GM19468 (cell line): ENCODE data around the gene TRPC6.

Experiments
- ATAC-seq: cut with Tn5 transposase; IDR thresholded peaks from one replicate; pipeline ENCODE4 v1.9.1; 2021; ENCODE audit warnings: mild to moderate bottlenecking, moderate library complexity, moderate number of reproducible peaks; ENCODE audit not compliant: unreplicated experiment; ENCODE audit errors: extremely low read depth

The TRPC6 gene

GRCh38 chr11:101583251-101584128, at the start of gene TRPC6:
Gene TRPC6, minus strand, starts transcription at chr11:101584007. Its CDS starts 504 bp downstream, at chr11:101583503.
- no peak for ATAC-seq

DNA sequence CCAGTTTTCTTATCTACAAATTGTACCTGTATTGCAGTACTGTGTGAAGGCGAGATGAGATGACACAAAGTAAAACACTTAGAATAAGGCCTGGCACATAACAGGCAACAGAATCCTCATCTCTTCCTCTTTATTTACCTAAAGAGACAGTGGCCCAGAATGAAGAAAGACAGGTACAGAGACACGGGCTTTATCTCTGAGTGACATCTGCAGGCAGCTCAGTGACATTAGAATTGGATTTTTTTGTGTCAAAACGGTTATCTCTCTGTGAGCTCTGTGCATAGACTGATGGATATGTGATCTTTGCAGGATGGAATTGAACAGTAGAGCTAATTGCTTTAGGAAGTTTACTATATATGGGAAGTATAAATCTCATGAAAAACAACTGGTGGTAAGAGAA, 36.2 kb upstream of the TRPC6 start:
- ATAC-seq, result no peak

DNA sequence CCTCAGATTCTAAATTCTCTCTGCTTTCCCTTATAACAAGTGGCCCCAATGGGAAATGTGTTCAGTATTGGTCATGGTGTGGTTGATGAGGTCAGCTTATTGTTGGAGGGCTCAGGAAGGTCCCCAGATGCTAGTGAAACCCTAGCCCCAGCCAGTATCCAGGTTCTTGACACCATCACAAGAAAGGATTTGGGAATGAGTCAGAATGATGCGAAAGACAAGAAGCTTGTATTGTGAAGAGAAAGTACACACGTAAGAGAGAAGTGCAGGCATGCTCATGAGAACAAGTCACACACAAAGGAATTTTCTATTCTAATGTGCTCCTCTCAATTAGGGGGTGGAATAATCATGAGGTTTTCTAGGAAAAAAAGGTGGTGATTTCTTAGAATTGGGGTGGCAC, 34.9 kb upstream of the TRPC6 start:
- no peak for ATAC-seq

DNA sequence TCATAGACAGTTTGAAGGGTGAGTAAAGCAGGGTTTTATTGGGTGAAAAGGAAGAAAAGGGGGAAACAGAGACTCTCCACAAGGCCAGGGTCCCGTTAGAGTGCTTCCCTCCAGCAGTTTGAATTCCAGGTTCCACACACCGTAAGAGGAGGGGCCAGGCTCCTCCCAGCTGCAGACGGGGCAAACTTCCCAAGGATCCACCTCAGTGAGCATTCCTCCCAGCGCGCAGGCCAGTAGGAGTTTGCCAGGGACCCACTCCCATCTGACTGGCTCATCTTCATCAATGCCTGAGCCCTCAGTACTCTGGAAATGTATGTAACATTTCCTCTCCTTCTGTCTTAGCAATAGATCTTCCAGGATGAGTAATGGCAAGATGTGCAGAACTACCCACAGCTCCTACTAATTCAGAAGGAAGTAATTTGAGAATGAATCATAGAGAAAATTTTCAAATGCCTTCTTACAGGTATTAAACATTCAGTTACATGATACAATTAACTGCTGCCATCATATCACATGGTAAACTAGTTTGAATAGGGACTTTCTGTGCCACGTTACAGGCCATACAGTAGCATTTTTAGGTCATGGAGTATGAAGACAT, 34.0 kb upstream of the TRPC6 start:
- ATAC-seq, result no peak

DNA sequence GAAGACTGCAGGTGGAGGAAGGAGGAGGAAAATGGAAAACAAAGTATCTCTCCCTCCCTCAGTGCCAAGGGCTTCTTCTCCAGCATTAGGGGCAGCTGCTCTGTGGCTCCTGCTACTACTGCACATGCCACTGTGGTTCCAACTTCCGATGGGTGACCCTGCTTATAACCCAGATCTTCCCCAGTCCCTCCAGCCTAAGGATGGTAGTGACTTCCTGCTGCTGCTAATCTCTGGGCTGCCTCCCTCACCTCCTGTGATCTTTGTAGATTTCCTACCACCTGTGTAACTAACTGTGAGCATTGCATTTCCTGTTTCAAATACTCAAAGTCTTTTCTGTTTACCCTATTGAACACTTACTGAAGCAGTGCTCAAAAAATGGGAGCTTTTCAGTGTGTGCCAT, 28.7 kb upstream of the TRPC6 start:
- ATAC-seq, result no peak

- no peak for ATAC-seq
Observed at GRCh38 chr11:101600924-101601323, 17.1 kb upstream of the TRPC6 start.

GRCh38 chr11:101586965-101587364, 3.2 kb upstream of the TRPC6 start:
- no peak for ATAC-seq

- ATAC-seq, result no peak
Observed at GRCh38 chr11:101584655-101585054, 848 bp upstream of the TRPC6 start.

GRCh38 chr11:101584129-101584515, 315 bp upstream of the TRPC6 start:
- no peak for ATAC-seq

GRCh38 chr11:101582989-101583250, 887 bp downstream of the TRPC6 start:
- no peak for ATAC-seq

GRCh38 chr11:101582236-101582988, 1.4 kb downstream of the TRPC6 start:
- ATAC-seq, result no peak

GRCh38 chr11:101577461-101577860, 6.3 kb downstream of the TRPC6 start:
- ATAC-seq, result no peak

DNA sequence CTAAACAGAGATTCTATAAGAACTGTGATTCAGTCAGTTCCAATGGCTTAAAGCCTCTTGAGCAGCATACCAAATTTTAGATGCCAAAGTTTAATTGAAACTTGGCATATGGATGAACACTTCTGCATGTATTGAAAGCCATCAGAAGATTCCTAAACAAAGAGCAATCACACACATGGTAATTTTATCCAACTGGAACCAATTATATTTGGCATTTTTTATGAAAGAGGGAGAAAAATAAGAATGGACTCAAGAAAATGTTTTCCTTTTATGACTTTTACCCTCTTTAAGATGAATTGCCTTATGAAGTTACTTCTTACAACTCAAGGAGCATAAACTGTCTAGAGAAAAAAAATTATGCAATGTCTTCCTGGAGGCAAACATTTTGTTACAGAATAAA, 7.4 kb downstream of the TRPC6 start:
- ATAC-seq, result no peak

- no peak for ATAC-seq
Observed at GRCh38 chr11:101574886-101575285, 8.9 kb downstream of the TRPC6 start.

DNA sequence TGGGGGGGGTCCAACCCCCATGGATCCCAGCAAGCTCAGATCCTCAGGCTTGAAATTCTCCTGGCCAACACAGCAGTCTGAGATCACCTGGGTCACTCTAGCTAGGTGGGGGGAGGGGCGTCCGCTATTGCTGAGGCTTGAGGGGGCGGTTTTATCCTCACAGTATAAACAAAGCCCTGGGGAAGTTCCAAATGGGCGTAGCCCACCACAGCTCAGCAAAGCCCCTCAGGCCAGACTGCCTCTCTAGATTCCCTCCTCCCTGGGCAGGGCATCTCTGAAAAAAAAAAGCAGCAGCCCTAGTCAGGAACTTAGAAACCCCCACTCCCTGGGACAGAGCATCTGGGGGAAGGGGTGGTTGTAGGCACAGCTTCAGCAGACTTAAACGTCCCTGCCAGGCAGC, 16.7 kb downstream of the TRPC6 start:
- no peak for ATAC-seq

- no peak for ATAC-seq
Observed at GRCh38 chr11:101566626-101567025, 17.2 kb downstream of the TRPC6 start.

DNA sequence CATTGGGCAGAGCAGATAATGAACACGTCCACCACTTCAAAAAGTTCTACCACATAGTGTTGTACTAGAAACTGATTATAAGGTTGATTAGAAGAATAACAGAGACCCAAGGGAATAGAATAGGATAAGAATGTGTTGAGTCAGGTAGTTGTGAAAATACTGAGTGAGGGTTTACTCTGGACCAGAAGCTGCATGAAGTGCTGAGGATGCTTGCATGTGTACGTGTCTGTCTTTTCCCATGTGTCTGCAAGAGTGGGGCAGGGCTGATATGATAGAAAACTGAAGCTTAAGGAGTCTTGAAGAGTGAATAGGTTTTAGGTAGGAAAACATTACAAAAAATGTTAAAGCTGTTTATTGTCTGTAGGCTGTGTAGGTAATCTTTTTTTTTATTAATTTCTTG, 20.6 kb downstream of the TRPC6 start:
- ATAC-seq, result no peak

DNA sequence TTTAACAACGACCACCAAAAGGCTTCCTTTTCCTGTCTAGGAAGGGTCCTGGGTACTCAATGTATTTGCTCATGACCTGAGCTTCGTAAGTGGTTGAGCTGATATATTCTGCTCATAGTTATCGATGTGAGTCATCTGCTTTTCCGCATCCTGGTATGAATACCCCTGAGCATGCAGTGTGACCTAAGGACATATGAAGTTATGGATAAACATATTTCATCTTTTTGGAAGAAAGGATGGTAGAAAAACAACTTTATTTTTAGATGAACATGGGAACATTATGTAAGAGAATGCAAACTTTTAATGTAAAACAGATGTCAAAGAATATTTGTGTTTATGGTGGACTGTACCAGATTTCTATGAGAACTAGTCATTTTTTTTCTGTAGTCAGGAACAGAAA, 28.4 kb downstream of the TRPC6 start:
- ATAC-seq, result no peak

DNA sequence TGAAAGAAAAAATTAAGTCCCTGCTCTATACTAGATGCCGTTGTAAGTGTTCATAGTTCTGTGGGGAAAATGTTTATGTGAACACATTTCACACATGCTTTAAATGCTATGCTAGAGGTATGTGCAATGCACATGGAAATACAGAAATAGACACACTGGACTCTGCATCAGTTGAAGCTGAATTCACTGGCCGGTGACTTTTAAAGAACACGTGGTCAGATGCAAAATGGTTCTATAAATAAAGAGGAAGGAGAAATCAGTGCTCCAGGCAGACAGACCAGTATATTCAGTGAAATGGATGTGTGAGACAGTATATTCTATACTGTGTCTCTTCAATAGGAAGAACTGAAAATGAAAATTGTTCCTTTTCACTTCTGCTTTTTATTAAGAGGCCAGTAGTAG, 29.9 kb downstream of the TRPC6 start:
- ATAC-seq, result peak; percentile 94

DNA sequence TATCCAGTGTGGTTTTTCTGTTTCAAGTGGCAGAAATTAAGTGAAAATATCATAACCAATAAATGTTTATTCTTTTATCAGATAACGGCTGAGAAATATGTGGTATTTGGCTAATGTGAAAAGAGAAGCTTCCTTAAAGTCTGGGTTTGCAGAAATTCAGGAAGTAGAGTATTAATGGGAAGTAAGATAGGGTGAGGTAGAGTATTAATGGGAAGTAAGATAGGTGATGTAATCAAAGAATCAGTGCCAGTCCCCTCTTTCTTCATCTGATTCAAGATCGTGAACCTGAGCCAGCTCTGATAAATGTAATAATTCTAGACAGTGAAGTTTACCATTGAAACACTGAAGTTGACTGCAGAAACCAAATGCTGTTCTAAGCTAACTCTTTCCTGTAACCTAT, 30.9 kb downstream of the TRPC6 start:
- ATAC-seq, result no peak

GRCh38 chr11:101528541-101528940, 55.3 kb downstream of the TRPC6 start:
- no peak for ATAC-seq
